NOMO-1 treated with dmso at 0.1 percent for 144 hours (cell line): ENCODE measurements around the gene ZNF319.

ENCODE experiments used
- DNase-seq: peaks from one replicate; lab custom pipeline; 2025; ENCODE audit not compliant: unreplicated experiment; lab: John Stamatoyannopoulos, UW

The ZNF319 gene

GRCh38 chr16:57957673-57958392, 42.6 kb downstream of the ZNF319 start:
- DNase-seq: no peak

- DNase-seq: no peak
Observed at GRCh38 chr16:57956924-57957672, 43.4 kb downstream of the ZNF319 start.

GRCh38 chr16:57956270-57956808, 44.1 kb downstream of the ZNF319 start:
- no peak for DNase-seq

DNA sequence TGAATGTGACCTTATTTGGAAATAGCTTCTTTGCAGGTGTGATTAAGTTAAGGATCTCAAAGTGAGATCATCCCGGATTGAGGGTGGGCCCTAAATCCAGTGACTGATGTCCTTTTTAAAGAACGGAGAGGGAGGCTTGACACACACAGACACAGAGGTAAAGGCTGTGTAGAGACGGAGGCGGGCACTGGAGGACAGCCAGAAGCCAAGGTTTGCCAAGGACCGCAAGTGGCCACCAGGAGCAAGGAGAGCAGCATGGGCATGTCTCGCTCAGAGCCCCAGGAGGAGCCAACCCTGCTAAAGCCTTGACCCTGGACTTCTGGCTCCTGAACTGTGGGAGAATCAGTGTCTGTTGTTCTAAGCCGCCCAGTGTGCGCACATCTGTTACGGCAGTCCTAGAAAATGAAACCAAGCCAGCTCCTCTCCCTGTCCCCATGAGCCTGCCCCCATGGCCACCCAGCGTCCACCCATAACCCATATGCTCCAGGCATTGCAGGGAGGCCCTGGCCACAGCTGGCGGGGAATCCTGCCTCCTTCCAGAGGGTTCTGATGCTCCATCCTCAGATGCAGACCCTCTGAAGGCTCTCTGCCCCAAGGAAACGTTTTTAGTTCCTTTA, 44.8 kb downstream of the ZNF319 start:
- no peak for DNase-seq

DNA sequence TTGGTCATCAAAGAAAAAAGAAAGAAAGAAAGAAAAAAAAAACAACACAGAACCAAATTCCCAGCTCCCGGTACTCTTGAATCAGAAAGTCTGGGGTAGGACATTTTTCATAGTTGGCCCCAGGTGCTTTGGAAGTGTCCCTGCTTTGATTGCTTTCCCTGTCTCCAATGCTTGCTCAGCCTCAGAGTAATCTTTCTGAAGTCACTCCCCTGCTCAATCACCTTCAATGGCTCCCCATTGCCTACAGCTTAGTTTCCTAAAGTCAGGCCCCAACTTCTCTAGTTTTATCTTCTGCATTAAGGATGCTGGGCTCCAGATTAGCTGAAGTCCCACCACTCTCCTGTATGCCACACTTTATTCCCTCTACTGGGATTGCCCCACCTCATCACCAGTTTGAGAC, 46.6 kb downstream of the ZNF319 start:
- no peak for DNase-seq

DNA sequence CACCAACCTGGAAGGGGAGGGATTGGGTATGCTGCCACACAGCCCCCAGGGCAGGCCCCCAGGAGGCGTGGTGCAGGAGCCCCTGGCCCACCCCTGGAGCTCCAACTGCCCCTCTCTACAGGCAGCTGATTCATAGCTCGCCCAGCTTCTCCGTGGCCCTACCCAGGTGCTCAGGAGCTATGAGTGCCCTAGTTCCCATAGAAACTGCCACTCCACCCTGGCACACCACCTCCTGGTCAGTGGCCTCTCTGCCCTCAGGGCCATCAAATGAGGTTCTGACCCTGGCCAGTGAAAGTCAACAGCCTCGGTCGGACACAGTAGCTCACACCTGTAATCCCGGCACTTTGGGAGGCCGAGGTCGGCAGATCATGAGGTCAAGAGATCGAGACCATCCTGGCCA, 47.6 kb downstream of the ZNF319 start:
- no peak for DNase-seq

DNA sequence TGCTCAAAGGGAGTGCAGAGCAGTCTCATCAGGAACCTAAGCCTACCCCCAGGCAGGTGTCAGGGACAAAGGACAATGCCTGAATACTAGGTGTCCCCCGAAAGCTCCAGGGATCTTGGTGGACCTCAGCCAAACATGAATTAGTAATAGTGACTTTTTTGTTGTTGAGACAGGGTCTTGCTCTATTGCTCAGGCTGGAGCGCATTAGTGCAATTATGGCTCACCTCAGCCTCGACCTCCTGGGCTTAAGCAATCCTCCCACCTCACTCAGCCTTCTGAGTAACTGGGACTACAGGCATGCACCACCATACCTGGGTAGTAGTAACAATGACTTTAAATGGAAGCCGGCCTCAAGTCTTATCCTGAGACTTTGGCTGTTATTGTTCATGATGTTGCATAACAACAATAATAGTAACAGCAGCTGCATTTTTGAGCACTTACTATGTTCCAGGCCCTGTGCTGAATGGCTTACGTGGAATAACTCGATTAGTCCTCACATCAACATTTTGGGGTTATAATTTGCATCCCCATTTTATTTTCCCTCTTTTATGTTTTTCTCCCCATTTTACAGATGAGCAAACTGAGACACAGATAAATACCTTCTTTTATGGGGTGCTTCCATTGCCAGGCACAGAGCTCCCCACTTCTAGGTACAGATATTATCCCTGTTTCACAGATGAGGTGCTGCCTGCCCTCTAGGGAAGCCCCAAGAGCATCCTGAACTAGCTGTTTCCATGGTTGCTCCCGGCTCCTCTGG, 49.1 kb downstream of the ZNF319 start:
- no peak for DNase-seq

DNA sequence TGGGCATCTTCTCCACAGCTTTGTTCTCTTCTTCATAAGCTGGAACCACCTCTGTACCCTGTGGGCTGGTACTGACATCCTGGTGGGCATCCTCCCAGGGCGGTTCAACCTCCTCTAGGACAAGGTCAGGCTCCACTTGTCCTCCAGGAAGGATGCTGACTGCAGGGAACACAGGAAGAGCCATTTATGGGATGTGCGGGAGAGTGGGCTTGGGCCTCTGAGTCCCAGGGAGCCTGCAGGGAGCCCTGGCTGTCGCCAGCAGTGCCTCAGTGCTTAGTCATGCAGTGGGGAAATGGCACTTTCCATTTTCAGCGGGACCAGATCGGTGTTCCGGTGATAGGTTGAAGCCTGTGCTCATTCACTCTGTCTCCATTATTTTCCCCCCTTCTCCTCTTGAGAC, 50.1 kb downstream of the ZNF319 start:
- DNase-seq: no peak

- no peak for DNase-seq
Observed at GRCh38 chr16:57949595-57950238, 50.8 kb downstream of the ZNF319 start.

DNA sequence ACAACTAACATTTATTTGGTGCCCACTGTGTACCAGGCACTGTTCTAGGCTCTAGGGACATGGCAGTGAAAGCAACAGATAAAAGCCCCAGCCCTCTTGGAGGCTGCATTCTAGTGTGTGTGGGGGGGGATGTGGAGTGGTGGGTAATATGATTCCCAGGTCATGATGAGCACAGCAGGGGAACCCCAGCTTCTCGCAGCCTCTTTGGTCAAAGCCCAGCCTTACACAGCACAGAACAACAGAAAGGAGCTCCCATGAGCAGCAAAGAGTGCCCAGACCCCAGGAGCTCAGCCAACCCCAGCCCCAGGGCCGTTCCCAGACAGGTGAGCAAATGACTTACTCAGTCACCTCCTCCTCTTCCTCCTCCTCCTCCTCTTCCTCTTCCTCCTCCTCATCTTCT, 51.5 kb downstream of the ZNF319 start:
- DNase-seq: no peak

- DNase-seq: no peak
Observed at GRCh38 chr16:57948027-57948426, 52.4 kb downstream of the ZNF319 start.

- no peak for DNase-seq
Observed at GRCh38 chr16:57947261-57947660, 53.2 kb downstream of the ZNF319 start.

- DNase-seq: no peak
Observed at GRCh38 chr16:57946181-57946801, 54.2 kb downstream of the ZNF319 start.

DNA sequence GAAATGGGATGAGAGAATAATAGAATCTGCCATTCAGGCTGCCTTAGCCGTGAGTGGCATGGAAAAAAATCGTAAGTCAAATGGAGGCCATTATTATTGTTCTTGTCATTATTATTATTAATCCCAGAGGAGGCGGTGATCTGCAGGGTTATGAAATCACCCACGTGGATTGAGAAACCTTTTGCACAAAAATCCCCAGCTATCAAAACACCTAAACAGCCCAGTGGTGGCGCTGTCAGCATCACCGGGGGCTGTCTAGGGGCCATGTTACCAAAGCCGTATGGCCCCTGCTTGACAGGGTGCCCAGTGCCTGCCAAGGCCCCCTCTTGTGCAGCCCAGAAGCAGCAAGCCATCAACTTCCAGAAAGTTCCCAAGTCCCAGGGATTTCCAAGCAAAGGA, 54.7 kb downstream of the ZNF319 start:
- DNase-seq: no peak

GRCh38 chr16:57944970-57945739, 55.3 kb downstream of the ZNF319 start:
- DNase-seq: no peak
